Umbilical cord (tissue), 2 donors: ENCODE measurements around the gene GKN2. TPM values are rescaled to one million over a fixed set of nuclear protein-coding genes. Genes with fewer than 3 reads are reported as not detected.

Source experiments
- DNase-seq: peaks from one replicate; pipeline ENCODE4 v3.0.0-alpha.2; 2015; ENCODE audit warnings: low spot score
- total RNA-seq: library from RNA; depleted of rRNA; stranded (reverse); fragments of >200 nt; gene quantifications from one replicate; pipeline ENCODE4 v1.2.3, GENCODE V29; 2014; ENCODE audit warnings: low replicate concordance; ENCODE audit not compliant: insufficient read depth

The GKN2 gene
- total RNA-seq: 0.96 TPM

- DNase-seq: no peak
Measured at GRCh38 chr2:68952887-68953521, at the start of gene GKN2. TSS of gene GKN2 (minus strand) at chr2:68952893. CDS start at chr2:68952861, 32 bp downstream.

GRCh38 chr2:69001879-69002278 is 49.2 kb upstream of the GKN2 start:
- no peak for DNase-seq

- no peak for DNase-seq
Measured at GRCh38 chr2:68997401-68997800, 44.7 kb upstream of the GKN2 start.

- DNase-seq: no peak
Measured at GRCh38 chr2:68995916-68996315, 43.2 kb upstream of the GKN2 start.

- DNase-seq: no peak
Measured at GRCh38 chr2:68994864-68995263, 42.2 kb upstream of the GKN2 start.

- no peak for DNase-seq
Measured at GRCh38 chr2:68993660-68994059, 41.0 kb upstream of the GKN2 start.

- DNase-seq: no peak
Measured at GRCh38 chr2:68992933-68993332, 40.2 kb upstream of the GKN2 start.

- no peak for DNase-seq
Measured at GRCh38 chr2:68992341-68992740, 39.6 kb upstream of the GKN2 start.

GRCh38 chr2:68989035-68989434 is 36.3 kb upstream of the GKN2 start:
- DNase-seq: no peak

GRCh38 chr2:68987021-68987503 is 34.4 kb upstream of the GKN2 start:
- no peak for DNase-seq

- no peak for DNase-seq
Measured at GRCh38 chr2:68980956-68981355, 28.3 kb upstream of the GKN2 start.

GRCh38 chr2:68978098-68978497 is 25.4 kb upstream of the GKN2 start:
- no peak for DNase-seq

- DNase-seq: no peak
Measured at GRCh38 chr2:68977453-68977852, 24.8 kb upstream of the GKN2 start.

GRCh38 chr2:68975844-68976243 is 23.2 kb upstream of the GKN2 start:
- DNase-seq: no peak

GRCh38 chr2:68974946-68975665 is 22.4 kb upstream of the GKN2 start:
- DNase-seq: no peak

GRCh38 chr2:68974251-68974650 is 21.6 kb upstream of the GKN2 start, which contains the start of gene GKN1:
TSS of gene GKN1 (plus strand) at chr2:68974636. CDS start at chr2:68974678, 42 bp downstream.
- no peak for DNase-seq

- DNase-seq: peak; percentile 71
Measured at GRCh38 chr2:68971591-68972231, 19.0 kb upstream of the GKN2 start.

- DNase-seq: peak; percentile 34
Measured at GRCh38 chr2:68970566-68971265, 18.0 kb upstream of the GKN2 start.

GRCh38 chr2:68969736-68970490 is 17.2 kb upstream of the GKN2 start:
- DNase-seq: no peak

- DNase-seq: no peak
Measured at GRCh38 chr2:68968221-68968620, 15.5 kb upstream of the GKN2 start.

GRCh38 chr2:68964282-68964681 is 11.6 kb upstream of the GKN2 start:
- no peak for DNase-seq
